ENCODE data around the gene MICALL1.
"Not testable (repeated sequence)": the region's sequence is repeated elsewhere in the genome, so short reads cannot be mapped to it uniquely, and the experiment has no call there.

The MICALL1 gene

DNA sequence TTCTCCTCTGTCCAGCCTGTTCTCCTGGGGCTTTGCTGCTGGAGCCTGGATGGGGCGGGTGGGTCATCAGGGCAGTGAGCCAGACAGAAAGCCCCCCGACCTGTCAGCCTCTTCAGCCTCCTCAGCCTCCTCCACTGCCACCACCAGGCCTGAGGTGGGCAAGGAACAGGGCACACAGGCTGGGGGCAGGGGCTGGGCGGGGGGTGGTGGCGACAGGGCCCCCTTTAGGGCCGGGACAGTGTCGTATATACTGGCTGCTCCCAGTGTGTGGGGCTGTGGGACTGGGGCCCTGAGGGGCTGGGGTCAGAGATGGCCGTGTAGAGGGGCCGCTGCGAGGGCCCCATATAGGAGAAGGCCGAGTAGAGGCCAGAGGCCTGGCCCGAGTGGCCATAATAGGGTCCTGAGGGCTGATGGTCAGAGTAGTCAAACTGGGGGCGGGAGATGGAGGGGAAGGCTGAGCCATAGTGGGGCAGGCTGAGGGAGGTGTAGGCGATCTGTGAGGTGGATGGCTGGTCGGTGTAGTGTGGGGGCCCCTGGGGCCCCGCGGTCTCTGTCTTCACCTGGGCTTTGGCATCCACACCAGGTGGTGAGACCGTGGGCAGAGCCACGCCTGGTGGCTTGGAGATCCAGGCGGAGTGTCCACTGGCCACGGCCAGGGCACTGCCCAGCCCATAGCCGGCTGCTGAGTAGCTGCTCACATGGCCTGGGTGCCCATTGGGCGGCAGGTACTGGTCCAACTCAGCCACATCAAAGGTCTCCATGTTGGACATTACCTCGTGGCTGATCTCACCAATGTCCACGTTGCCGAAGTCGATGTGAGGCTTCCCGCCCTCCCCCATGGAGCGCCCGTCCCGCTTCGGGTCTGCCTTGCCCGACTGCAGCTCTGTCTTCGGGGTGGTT is 67.4 kb downstream of the MICALL1 start:
- FAIRE-seq: no peak
- TF ChIP-seq POU2F2 (IDR thresholded peaks at IDR 0.05; ENCODE audit: low read depth, low read length) (no peak), POLR2AphosphoS5 (IDR thresholded peaks at IDR 0.05; ENCODE audit: low read depth, low read length) (no peak), TAF1 (IDR thresholded peaks at IDR 0.05; ENCODE audit: low read depth, low read length) (no peak), SPI1 (IDR thresholded peaks at IDR 0.05; ENCODE audit: low read depth, low read length) (no peak), POLR2A (IDR thresholded peaks at IDR 0.05; ENCODE audit: low read depth, low read length) (no peak), PAX5 (IDR thresholded peaks at IDR 0.05; ENCODE audit: insufficient read depth, low read length, severe bottlenecking) (no peak)

GRCh38 chr22:37975153-37975552 is 69.1 kb downstream of the MICALL1 start:
- no peak for TF ChIP-seq POLR2A (IDR thresholded peaks at IDR 0.05; ENCODE audit: low read depth, low read length)
- no peak for TF ChIP-seq PAX5 (IDR thresholded peaks at IDR 0.05; ENCODE audit: insufficient read depth, low read length, severe bottlenecking)
- TF ChIP-seq TAF1 (IDR thresholded peaks at IDR 0.05; ENCODE audit: low read depth, low read length): no peak
- no peak for TF ChIP-seq POLR2AphosphoS5 (IDR thresholded peaks at IDR 0.05; ENCODE audit: low read depth, low read length)
- TF ChIP-seq SPI1 (IDR thresholded peaks at IDR 0.05; ENCODE audit: low read depth, low read length): no peak
- no peak for TF ChIP-seq POU2F2 (IDR thresholded peaks at IDR 0.05; ENCODE audit: low read depth, low read length)
- FAIRE-seq: no peak
- DNase-seq (ENCODE audit: insufficient read length, low spot score): no peak

More for the DNA sequence above, 67.4 kb downstream of the MICALL1 start:
- DNase-seq (ENCODE audit: insufficient read length, low spot score): no peak

GRCh38 chr22:37976022-37976421 is 69.9 kb downstream of the MICALL1 start:
- not testable (repeated sequence) for FAIRE-seq; DNase-seq (ENCODE audit: insufficient read length, low spot score)

- DNase-seq (ENCODE audit: insufficient read length, low spot score): no peak
- no peak for FAIRE-seq
- TF ChIP-seq PAX5 (IDR thresholded peaks at IDR 0.05; ENCODE audit: insufficient read depth, low read length, severe bottlenecking) (no peak), POLR2AphosphoS5 (IDR thresholded peaks at IDR 0.05; ENCODE audit: low read depth, low read length) (no peak), POU2F2 (IDR thresholded peaks at IDR 0.05; ENCODE audit: low read depth, low read length) (no peak), POLR2A (IDR thresholded peaks at IDR 0.05; ENCODE audit: low read depth, low read length) (no peak), SPI1 (IDR thresholded peaks at IDR 0.05; ENCODE audit: low read depth, low read length) (no peak), TAF1 (IDR thresholded peaks at IDR 0.05; ENCODE audit: low read depth, low read length) (no peak)
These were observed 70.5 kb downstream of the MICALL1 start for GRCh38 chr22:37976547-37976946.

DNA sequence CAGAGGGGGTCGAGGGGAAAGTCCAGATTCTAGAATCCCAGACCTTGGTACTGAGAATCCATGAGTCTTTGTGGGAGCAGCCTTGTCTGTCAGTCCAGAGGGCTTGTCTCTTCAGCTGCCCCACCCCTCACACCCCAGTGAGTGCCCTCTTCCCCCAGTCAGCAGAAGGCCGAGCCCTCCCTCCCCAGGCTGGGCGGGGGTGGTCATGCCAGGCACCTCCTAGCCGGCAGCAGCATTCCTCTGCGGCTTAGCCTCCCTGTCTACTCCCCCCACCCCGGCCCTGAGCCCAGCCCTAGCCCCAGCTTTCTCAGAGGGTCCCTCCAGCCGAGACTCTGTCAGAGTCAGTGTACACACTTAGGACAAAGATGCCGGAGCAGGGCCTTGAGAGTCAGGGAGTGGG is 73.7 kb downstream of the MICALL1 start:
- DNase-seq (ENCODE audit: insufficient read length, low spot score) (no peak), FAIRE-seq (no peak)
- TF ChIP-seq TAF1 (IDR thresholded peaks at IDR 0.05; ENCODE audit: low read depth, low read length) (no peak), PAX5 (IDR thresholded peaks at IDR 0.05; ENCODE audit: insufficient read depth, low read length, severe bottlenecking) (no peak), POLR2A (IDR thresholded peaks at IDR 0.05; ENCODE audit: low read depth, low read length) (no peak)

DNA sequence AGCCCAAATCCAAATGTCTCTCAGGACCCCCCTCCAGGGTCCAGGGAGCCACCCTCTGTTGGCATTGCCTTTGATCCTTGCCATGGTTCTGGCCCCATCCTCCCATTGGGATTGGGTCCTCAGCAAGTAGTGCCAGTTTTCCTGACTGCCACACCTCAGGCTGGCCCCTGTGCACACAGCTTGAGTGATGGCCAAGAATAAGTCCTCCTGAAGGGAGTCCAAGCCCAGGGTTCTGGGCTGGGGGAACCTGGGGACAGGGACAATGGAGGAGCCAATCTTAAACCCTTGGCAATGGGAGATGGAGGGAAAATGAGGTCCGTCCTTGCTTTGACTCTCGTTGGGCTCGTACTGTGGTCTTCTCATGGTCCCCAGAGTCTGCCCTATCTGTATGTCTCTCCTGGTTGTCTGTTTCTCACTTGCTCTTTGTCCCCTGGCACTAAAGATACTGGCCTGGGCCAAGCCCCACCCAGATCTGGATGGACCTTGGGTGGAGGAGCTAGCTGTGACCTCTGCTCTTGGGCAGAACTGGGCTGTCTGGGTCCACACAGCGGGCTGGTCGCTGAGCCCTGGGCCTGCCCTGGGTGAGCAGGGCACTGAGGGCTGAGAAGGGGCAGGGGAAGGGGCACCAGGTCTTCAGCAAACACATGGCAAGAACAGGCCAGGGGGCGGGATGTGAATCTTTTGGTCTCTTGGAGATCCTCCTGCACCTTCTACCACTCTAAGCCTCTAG is 75.3 kb downstream of the MICALL1 start:
- FAIRE-seq (no peak), DNase-seq (ENCODE audit: insufficient read length, low spot score) (no peak)
- TF ChIP-seq POU2F2 (IDR thresholded peaks at IDR 0.05; ENCODE audit: low read depth, low read length) (no peak), TAF1 (IDR thresholded peaks at IDR 0.05; ENCODE audit: low read depth, low read length) (no peak), POLR2AphosphoS5 (IDR thresholded peaks at IDR 0.05; ENCODE audit: low read depth, low read length) (no peak), POLR2A (IDR thresholded peaks at IDR 0.05; ENCODE audit: low read depth, low read length) (no peak), PAX5 (IDR thresholded peaks at IDR 0.05; ENCODE audit: insufficient read depth, low read length, severe bottlenecking) (no peak), SPI1 (IDR thresholded peaks at IDR 0.05; ENCODE audit: low read depth, low read length) (no peak)

DNA sequence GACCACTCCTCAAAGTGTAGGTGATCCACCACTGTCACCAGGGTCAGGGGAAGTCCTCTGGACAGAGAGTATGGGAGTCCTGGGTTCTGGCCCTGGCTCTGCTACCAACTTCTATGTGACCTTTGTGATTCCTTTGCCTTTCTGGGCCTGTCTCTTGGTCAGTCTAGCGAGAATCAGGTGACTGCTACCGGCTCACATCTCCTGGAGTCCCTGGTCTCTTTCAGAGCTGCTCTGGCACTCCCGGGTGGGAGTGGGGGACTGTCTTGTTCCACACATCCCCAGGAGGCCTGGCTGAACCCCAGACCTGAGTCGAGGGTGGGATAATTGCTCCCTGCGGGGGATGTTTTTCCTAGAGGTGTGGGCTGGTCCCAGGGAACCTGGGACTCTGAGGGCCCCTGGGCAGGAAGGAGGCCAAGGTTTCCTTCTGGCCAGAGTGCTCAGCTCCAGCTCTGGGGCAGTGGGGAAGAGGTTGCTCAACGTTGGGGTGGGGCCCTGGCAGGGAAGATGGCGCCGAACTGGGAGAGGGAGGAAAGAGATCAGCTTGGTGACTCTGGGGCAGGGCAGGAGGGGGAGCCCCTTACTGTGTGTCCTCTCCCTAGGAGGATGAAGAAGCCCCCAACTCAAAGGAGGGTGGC is 76.2 kb downstream of the MICALL1 start:
- DNase-seq (ENCODE audit: insufficient read length, low spot score) (no peak), FAIRE-seq (no peak)
- TF ChIP-seq PAX5 (IDR thresholded peaks at IDR 0.05; ENCODE audit: insufficient read depth, low read length, severe bottlenecking): no peak
- no peak for TF ChIP-seq TAF1 (IDR thresholded peaks at IDR 0.05; ENCODE audit: low read depth, low read length)
- no peak for TF ChIP-seq POLR2A (IDR thresholded peaks at IDR 0.05; ENCODE audit: low read depth, low read length)
- TF ChIP-seq POU2F2 (IDR thresholded peaks at IDR 0.05; ENCODE audit: low read depth, low read length): no peak
- no peak for TF ChIP-seq POLR2AphosphoS5 (IDR thresholded peaks at IDR 0.05; ENCODE audit: low read depth, low read length)
- TF ChIP-seq SPI1 (IDR thresholded peaks at IDR 0.05; ENCODE audit: low read depth, low read length): no peak

DNA sequence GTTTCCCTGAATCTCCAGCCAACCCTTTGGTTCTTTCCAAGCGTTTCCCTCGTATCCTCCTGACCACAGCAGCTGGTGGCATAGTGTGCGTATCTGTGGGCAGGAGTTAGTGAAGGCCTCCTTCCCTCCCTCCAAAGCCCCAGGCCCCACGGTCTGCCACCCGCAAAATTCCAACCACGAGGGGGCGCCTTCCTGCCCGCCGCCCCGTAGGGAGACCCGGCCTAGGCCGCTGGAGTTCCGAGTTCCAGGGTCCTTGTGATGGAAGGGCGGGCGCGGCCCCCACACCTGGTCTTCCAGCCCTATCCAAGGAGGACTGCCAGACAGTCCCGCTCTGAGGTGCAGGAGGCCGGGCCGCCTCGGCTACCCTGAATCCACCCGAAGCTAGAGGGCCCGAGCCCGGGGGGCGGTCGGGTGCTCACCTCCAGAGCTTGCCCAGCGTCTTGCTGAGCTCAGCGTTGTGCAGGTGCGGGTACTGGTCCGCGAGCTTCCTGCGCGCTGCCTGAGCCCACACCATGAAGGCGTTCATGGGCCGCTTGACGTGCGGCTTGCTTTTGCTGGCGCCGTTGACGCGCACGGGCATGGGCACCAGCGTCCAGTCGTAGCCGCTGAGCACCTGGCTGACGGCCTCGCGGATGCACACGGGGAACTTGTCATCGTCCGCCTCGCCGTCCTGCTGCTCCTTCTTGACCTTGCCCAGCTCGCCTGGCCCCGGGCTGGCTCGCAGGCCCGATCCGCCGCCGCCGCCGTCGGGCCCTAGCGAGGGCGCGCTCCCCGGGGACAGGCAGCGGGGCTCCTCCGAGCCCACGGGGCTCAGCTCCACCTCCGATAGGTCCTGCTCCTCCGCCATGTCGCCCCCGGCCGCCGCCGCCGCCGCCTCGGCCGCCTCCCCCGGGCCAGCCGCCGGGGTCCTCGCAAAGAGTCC is 77.1 kb downstream of the MICALL1 start:
- TF ChIP-seq POLR2A (IDR thresholded peaks at IDR 0.05; ENCODE audit: low read depth, low read length) (no peak), POLR2AphosphoS5 (IDR thresholded peaks at IDR 0.05; ENCODE audit: low read depth, low read length) (no peak), POU2F2 (IDR thresholded peaks at IDR 0.05; ENCODE audit: low read depth, low read length) (no peak), TAF1 (IDR thresholded peaks at IDR 0.05; ENCODE audit: low read depth, low read length) (no peak), PAX5 (IDR thresholded peaks at IDR 0.05; ENCODE audit: insufficient read depth, low read length, severe bottlenecking) (no peak)
- FAIRE-seq (no peak), DNase-seq (ENCODE audit: insufficient read length, low spot score) (no peak)
